Epithelial cell of prostate (primary cell): Measurements from ENCODE around the gene ADM2.

Source experiments
- DNase-seq: peaks from one replicate; pipeline ENCODE4 v3.0.0-alpha.2; 2011; ENCODE audit warnings: low read depth, low spot score
- H3K27ac ChIP-seq: fragments of 450-650 bp; 2 replicates; pipeline ENCODE4 v1.5.1; 2017; ENCODE audit warnings: mild to moderate bottlenecking

The ADM2 gene

GRCh38 chr22:50445071-50445879 lies 36.1 kb upstream of the ADM2 start:
- no peak overlapping the region for H3K27ac ChIP-seq
- no peak for DNase-seq

- H3K27ac ChIP-seq = no peak overlapping the region
- DNase-seq = no peak
Measured at GRCh38 chr22:50445880-50446707, 35.2 kb upstream of the ADM2 start.

- no peak for DNase-seq
- H3K27ac ChIP-seq = no peak overlapping the region
Measured at GRCh38 chr22:50446708-50447575, 34.4 kb upstream of the ADM2 start.

- no peak for DNase-seq
- H3K27ac ChIP-seq = no peak overlapping the region
Measured at GRCh38 chr22:50447576-50448551, 33.5 kb upstream of the ADM2 start.

GRCh38 chr22:50452649-50453048 lies 28.7 kb upstream of the ADM2 start:
- no peak for DNase-seq
- H3K27ac ChIP-seq = no peak overlapping the region

- DNase-seq = no peak
- no peak overlapping the region for H3K27ac ChIP-seq
Measured at GRCh38 chr22:50454556-50455075, 26.7 kb upstream of the ADM2 start.

- H3K27ac ChIP-seq = no peak overlapping the region
- no peak for DNase-seq
Measured at GRCh38 chr22:50455201-50455600, 26.1 kb upstream of the ADM2 start.

- no peak overlapping the region for H3K27ac ChIP-seq
- DNase-seq = no peak
Measured at GRCh38 chr22:50456026-50456425, 25.3 kb upstream of the ADM2 start.

- no peak for DNase-seq
- no peak overlapping the region for H3K27ac ChIP-seq
Measured at GRCh38 chr22:50456466-50457234, 24.7 kb upstream of the ADM2 start.

- no peak overlapping the region for H3K27ac ChIP-seq
- no peak for DNase-seq
Measured at GRCh38 chr22:50459016-50459415, 22.3 kb upstream of the ADM2 start.

- DNase-seq = no peak
- H3K27ac ChIP-seq = no peak overlapping the region
Measured at GRCh38 chr22:50459496-50460140, 21.7 kb upstream of the ADM2 start.

- H3K27ac ChIP-seq = peak overlapping the region; percentile 28
- no peak for DNase-seq
Measured at GRCh38 chr22:50460938-50461337, 20.4 kb upstream of the ADM2 start.

- H3K27ac ChIP-seq = no peak overlapping the region
- no peak for DNase-seq
Measured at GRCh38 chr22:50461536-50461935, 19.8 kb upstream of the ADM2 start.

- H3K27ac ChIP-seq = no peak overlapping the region
- DNase-seq = no peak
Measured at GRCh38 chr22:50461979-50462540, 19.3 kb upstream of the ADM2 start.

GRCh38 chr22:50463188-50463900 lies 18.0 kb upstream of the ADM2 start:
- DNase-seq = no peak
- no peak overlapping the region for H3K27ac ChIP-seq

- no peak overlapping the region for H3K27ac ChIP-seq
- DNase-seq = no peak
Measured at GRCh38 chr22:50464451-50464850, 16.9 kb upstream of the ADM2 start.
